HL-60/S4 treated with retinoic acid at 250 ng/mL for 4 days and 3 days (cell line): ENCODE measurements around the gene CFAP299.

ENCODE experiments used
- in situ Hi-C: fragments of 300-500 bp; cut with MboI; formaldehyde crosslinking; loops from 2 replicates; pipeline ENCODE4 v1.7.0; 2022; ENCODE audit warnings: low sequenced_read_pairs

The CFAP299 gene

DNA sequence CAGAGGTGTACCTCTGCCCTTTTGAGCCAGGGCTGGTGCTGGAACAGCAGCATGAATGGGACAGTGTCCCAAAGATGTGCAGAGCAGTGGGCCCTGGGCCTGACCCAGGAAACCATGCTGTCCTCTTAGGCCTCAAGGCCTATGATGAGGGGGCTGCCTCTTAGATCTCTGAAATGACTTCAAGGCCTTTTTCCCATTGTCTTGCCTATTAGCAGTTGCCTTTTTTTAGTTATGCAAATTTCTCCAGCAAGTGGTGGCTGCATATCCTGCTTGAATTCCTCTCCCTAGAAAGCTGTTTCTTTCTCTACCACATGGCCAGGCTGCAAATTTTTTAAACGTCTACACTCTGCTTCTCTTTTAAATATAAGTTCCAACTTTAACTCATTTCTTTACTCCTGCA lies 160.3 kb downstream of the CFAP299 start:
- in situ Hi-C loops = no loop called here

DNA sequence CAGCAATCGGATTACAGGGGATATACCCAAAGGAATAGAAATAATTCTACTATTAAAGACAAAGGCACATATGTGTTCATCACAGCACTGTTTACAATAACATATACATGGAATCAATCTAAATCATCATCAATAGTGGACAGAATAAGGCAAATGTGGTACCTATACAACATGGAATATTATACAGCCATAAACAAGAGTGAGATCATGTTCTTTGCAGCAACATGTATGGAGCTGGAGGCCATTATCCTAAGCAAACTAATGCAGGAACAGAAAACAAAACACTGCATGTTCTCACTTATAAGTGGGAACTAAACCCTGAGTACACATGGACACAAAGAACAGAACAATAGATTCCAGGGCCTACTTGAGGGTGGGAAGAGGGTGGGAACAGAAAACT lies 163.2 kb downstream of the CFAP299 start:
- in situ Hi-C loops = no loop called here

DNA sequence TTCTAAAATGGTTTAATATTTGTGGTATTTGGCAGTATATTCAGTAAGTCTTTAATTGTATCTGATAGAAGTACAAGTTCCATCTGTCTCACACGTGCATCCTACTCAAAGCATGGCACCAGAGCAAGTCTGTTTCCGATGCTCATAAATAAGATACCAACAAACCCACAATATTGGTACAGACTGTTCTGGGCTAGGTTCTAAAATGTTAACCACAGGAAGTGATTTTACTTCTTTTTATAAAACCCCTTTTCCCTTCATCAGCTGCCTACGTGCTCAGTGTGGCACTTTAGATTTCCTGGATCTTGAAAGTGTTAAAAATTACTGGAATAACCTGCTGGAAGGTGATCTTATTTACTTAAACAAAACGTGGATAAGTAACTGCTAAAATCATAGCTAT lies 165.1 kb downstream of the CFAP299 start:
- in situ Hi-C loops = no loop called here

DNA sequence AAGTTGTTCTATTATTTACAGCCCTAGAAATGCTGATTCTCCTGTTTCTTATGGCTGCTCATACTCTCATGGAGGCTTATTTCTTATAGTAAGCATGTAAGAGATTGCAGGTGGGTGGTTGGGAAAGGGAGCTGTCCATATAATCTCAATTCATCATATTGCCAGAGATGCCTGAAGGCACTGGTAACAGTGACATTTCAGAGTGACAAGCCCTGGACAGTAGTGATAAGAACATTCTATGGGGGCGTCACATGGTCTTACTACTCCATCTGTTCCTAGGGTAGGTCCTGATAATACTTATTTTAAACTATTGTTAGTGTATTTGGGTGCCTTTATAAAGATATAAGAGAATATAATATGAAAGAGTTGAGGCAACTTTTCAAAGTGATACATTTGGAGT lies 171.5 kb downstream of the CFAP299 start:
- in situ Hi-C loops = no loop called here

DNA sequence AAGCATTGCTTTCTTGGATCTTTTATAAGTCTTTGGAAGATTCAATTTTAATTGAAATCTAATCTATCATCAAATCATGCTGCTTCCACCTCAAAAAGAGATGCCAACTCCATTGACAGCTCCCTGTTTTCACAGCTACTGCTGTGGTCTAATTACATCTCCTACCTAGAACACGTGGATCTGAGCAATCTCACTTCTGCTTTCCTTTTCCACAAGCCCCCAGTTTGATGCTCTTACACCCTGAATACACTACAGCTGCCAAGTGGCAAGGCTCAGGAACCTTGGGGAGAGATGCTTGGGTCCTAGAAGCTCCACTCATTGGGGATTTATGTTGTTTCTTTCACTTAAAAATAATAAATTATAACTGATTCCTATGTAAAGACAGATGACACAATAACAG lies 172.0 kb downstream of the CFAP299 start:
- in situ Hi-C loops = no loop called here

DNA sequence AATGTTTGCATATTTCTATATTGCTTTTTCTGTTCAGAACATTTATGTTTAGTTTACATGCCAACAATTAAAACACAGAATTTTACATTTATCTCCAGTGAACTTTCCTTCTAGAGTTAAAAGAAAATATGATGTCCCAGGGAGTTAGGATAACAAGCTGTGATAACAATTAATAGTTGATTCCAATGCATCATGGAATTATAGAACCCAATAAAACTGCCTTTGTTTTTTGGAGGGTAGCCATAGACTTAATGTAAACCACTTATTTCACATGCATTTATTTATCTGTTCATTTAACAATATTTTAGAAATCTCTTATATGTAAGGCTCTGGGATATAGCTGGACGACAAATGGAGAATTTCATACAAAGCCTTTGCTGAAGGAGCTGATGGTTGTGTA lies 180.0 kb downstream of the CFAP299 start:
- in situ Hi-C loops = no loop called here

DNA sequence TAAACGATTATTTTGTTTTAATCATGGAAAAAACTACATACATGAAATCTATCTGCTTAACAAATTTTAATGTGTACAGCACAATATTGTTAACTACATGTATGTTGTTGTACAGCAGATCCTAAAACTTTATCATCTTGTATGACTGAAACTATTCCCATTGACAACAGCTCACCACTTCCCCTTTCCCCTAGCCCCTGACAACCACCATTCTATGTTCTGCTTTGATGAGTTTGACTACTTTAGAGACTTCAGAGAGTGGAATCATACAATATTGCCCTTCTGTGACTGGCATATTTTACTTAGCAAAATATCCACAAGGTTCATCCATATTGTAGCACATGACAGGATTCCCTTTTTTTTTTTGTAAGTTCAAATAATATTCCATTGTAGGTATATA lies 185.9 kb downstream of the CFAP299 start:
- in situ Hi-C loops = no loop called here

DNA sequence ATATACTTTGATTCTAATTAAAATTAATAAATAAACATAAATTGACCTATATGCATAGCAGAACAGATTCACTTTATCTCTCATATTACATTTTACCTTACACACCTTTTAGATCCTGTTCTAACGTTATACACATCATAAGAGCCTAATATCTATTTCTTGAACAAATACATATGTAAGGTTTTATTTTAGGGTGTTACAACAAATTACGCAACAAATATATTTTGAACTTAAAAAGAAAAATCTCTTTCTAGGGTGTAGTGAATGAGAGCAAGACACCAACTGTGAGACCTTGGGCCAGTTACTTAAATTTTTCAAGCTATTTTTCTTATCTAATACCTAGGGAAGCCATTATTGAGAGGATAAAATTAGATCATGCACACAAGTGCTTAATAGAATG lies 191.2 kb downstream of the CFAP299 start:
- in situ Hi-C loops = no loop called here

DNA sequence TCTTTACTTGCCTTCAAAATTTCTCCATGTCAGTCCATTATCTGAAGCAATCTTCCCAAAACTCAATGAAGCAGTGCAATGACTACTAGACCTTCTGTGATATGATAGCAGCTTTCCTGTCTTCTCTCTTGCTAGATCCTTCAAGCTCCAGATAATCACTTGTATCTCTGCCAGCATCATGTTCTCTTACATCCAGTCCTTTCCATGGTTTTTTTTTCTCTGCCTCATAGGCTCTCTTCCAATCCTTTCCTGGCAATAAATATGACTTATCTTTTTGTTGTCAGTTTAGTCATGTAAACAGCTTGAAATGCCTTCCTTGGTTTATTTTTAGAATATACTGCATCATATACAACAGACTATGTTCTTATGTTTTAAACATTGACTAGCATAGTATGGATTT lies 193.5 kb downstream of the CFAP299 start:
- in situ Hi-C loops = no loop called here

DNA sequence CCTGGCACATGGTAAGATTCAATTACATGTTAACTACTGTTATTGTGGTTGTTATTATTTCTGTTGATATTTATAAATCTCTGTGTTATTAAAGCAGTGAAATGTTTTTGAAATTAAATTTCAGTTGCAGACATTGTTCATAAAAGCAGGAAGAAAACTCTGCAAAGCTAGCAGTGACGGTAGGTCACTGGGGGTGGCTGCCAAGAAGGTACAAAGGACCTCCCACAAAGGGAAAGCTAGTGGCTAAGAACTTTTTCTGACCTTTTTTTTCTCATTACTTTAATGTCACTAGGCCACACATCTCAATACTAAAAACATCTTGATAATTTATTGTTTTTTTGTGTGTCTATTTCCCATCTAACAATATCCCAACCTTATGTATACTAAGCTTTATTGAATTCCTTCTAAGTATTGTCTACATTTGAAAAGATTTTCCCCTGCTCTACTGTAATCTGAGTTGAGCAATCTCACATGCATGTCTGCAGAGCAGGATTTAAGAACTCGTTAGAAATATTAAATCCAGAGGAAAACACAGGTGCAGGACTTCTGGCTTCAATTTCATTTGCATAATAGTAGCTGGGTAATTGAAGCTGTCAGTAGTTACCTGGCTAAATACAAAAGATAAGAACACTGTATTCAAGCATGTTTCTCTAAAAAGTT lies 197.3 kb downstream of the CFAP299 start:
- in situ Hi-C loops = no loop called here

DNA sequence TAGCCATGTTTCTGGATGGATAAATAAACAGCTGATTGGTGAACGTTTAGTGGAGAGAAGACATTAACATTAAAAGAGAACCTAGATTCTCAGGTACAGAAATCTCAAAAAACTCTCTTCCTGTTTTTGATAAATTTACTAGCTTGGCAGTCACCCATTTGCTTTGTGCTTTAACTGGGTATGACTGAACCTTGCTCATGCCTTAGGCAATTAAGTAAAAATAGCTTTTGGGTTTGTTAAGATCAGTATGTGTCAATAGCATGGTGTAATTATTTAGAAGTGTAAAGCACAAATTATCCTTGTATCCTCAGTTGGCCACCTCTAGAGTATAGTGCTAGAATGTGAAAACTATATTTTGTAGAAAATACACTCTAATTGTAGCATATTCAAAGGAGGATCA lies 200.0 kb downstream of the CFAP299 start:
- in situ Hi-C loops = no loop called here

DNA sequence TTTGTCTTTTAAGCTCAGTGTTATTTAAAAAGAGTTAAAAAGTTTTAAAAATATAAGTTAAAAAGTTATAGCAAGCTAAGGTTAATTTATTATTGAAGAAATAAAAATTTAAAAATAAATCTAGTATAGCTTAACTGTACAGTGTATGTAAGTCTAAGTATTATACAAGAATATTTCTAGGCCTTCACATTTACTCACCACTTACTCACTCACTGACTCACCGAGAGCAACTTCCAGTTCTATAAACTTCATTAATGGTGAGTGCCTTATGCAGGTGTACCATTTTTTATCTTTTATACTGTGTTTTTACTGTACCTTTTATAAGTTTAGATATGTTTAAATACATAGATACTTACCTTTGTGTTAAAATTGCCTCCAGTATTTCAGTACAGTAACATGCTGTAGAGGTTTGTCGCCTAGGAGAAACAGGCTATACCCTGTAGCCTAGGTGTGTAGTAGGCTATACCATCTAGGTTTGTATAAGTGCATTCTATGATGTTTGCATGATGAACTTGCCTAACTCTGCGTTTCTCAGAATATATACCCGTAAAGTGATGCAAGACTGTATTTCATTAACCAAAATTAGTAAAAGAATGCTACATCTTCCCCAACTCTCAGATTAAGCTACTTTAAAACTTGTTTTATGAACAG lies 202.9 kb downstream of the CFAP299 start:
- in situ Hi-C loops = no loop called here

DNA sequence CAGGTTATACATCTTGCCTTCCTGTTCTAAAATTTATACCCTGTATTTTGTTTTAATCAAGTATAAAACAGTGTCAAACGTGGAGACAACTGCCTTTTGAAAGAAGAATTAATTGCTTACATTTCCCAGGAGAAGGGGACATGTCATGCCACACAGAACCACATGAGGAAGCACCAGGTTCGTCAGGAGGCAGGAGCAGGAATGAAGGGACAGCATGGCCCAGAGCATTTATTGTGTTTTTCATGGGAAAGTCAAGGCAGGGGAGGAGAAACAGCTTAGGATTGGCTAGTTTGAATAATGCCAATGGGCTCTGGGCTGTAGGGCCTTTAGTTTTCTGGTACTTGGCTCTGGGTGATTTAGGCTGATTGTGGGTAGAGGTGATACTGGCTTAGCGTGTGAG lies 203.7 kb downstream of the CFAP299 start:
- in situ Hi-C loops = no loop called here

DNA sequence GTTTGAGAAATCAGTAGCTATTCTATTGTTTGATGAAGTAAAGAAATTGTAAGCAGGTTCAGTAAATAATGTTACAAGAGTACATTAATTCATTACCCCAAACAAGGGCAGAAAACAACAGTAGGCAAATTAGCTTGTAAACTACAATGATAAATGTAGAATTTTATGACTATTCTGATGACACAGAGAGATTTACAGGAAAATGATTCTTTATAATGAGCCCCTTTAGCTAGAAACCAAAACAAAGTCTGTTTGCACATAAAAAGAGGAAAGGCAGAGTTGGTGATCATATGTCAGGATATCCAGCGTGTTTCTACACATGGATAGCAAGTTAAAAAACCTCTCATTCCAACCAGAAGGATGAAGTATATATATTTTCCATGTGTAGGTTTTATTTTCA lies 204.8 kb downstream of the CFAP299 start:
- in situ Hi-C loops = no loop called here

DNA sequence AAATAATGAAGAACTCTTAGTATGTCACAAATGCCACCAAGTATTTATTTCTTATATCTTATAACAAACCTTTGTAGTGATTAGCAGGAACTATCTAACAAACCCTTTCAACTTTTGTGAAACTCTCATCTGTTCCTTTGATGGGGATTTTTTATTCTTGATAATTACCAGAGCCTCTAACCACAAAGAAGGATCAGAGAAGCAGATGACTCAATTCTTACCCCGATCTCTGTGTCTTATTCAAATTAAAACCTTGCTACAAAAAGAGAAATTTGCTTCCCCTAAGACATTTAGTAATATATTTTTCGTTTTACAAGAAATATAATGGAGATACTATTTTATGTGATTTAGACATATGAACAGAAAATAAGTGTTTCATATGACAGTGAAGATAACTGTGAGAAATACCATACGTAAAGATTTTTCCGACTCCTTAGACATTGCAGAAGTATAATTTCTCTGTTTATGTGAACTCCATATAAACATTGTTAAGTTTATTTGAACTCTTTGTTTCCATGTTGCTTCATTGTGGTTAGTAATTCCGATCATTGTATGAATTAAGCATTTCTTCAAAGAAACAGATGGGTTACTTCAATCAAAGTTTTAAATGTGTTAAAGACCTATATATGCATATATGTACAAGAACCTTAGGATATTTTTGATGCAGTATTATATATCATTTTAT lies 205.4 kb downstream of the CFAP299 start:
- in situ Hi-C loops = no loop called here

DNA sequence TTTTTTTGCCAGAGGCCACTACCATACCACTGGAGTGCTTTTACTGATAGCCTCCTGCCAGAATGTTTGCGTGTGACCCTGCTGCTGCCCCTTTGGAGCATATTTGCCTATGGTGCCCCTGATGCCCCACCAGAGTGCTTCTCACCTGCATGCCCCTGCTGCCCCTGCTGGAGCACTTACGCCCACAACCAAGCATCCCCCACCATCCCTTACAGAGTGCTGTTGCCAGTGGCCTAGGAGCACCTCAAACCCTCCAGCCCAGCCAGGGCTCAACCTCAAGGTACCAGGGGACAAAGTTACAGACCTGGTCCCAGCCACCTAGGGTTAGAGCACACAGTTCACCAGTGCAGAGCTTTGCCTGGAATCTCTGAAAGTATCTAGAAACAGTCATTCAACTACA lies 207.2 kb downstream of the CFAP299 start:
- in situ Hi-C loops = no loop called here

DNA sequence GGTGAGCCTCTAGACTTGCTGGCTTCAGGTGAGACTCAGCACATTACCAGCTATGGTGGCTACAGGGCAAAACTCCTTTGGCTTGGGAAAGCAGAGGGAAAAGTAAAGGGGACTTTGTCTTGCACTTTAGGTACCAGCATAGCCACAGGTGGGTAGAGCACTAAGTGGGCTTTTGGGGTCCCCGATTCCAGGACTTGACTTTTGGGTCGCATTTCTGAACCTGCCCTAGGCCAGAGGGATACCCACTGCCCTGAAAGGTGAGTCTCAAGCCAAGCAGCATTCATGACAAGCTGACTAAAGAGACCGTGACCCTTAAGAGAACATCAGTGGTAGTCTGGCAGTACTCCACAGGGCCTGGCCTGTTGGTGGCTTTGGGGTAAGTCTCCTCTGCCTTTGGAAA lies 224.8 kb downstream of the CFAP299 start:
- in situ Hi-C loops = no loop called here

DNA sequence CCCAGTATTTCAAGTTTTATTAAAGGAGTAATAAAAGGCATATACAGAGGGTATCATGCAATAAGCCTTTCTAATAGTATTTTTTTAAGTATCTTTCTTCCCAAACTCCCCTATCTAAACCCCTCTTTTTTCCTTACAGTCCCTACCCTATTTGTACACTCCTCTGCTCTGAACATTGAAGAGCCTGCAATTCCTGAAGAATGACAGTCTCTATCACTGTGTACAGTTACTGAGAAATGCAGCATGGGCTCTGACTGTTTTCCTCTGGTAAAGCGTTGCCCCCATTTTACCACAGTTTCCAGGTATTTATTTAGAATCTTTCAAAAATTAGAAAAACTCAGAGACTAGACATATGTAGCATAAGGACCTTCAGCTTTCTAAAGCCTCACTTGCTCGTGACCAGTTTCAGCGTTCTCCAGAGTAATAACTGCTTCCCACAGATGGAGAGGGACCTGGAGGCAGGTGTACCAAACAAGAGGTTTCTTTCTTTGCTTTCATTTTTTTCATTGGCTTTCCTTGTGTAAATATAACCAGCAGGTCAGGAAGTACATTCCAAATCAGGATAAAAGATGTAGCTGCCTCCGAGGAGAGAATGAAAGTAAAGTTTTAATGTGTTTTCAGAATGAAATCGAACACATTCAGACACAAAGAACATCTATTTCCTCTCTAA lies 230.8 kb downstream of the CFAP299 start:
- in situ Hi-C loops = no loop called here

DNA sequence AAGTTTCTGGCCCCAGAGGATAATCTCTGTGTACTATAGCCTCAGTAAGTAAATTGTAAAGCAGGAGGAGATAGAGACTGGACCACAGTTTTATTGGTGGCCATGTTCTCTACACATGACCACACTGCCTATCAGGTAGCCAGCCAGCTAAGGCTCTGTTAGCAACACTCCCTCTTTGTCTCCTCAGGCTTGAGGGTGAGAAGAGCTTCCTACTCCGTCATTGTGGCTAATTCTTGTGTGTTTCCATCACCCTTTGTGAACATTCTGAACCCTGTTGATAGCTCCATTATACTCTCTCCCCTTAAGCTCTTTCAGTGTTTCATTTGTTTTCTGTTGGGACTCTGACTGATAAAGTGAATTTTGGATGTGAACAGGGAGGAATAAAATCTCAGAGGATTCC lies 233.4 kb downstream of the CFAP299 start:
- in situ Hi-C loops = no loop called here

DNA sequence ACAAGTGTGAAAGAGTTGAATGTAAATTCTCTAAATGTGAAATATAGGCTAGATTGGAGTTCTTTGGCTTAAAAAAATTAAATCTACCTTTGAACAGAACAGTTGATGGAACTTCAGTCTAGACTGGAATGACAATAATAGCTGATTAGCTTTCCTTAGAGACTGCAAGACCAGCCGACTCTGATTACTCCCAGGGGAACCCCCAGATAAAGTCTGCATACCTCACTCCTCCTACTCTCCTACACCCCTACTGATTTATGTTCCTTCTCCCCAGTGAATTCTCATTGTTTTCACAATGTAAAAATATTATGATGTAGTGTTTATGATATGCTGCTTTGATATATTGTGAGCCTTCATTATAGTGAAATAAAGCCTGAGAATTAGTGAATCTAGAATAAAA lies 241.3 kb downstream of the CFAP299 start:
- in situ Hi-C loops = no loop called here

DNA sequence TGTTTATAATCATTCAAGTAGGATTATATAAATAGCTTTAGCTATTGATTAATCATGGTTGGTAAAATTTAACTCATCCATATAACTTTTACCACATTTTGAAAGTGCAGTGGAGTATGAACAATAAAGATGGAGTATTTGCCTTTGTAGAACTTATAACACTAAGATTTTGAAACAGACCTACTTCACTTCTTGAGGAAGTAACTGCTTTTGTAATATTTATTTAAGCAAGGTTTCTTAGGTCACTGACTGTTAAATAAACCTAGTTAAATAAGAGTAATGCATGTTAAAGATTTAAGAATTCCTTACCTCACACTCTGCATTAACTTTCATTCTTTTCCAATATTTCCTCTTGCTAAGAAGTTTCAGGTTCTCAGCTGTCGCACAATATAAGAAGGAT lies 242.5 kb downstream of the CFAP299 start:
- in situ Hi-C loops = no loop called here

DNA sequence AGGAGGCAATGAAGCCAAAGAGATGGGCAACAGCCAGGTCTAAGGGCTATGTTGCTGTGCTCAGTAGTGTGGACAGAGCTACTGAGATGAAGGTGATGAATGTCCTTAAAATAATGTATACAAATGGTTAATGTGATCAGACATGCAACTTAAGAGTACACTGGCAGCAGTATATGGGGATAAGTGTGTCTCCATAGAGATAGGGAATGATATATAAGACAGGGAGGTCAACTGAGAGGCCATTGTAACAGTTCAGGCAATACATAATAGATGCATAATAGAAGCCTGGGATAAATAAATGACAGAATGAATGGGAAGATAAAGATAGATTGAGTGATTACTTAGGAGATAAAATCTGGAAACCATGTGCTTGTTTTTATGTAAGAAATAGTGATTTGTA lies 250.0 kb downstream of the CFAP299 start:
- in situ Hi-C loops = no loop called here
